ENCODE results near the gene FANCG.
A peak's percentile ranks its signal among the peaks of the same experiment; 100 is the strongest.

Gene FANCG

GRCh38 chr9:35102769-35103659 is 23.3 kb upstream of the FANCG start, which contains the start of gene STOML2:
TSS of gene STOML2 (minus strand) at chr9:35103131. CDS start at chr9:35103094, 37 bp downstream.
- peak; percentile 97 for DNase-seq

- no peak for DNase-seq
Measured at GRCh38 chr9:35102465-35102768, 22.7 kb upstream of the FANCG start.

DNA sequence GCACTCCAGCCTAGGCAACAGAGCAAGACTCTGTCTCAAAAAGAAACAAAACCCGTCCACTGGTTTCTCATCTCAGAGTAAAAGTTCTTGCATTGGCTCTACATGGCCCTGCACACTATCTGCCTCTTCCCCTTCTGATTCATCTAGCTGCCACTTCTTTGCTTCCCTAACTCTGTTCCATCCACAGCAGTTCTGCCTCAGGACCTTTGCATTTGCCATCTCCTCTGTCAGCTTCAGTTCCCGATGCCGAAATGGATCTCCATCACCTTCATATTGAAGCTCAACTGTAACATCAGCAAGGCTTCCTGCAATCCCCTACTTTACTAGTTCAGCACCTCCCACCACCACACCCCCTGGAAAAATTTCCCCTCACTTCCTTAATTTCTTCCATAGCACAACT is 17.8 kb upstream of the FANCG start:
- no peak for DNase-seq

- peak; percentile 92 for DNase-seq
Measured at GRCh38 chr9:35096035-35096849, 16.5 kb upstream of the FANCG start, which contains the start of gene PIGO. TSS of gene PIGO (minus strand) at chr9:35096591. CDS start at chr9:35095565, 1,026 bp downstream.

DNA sequence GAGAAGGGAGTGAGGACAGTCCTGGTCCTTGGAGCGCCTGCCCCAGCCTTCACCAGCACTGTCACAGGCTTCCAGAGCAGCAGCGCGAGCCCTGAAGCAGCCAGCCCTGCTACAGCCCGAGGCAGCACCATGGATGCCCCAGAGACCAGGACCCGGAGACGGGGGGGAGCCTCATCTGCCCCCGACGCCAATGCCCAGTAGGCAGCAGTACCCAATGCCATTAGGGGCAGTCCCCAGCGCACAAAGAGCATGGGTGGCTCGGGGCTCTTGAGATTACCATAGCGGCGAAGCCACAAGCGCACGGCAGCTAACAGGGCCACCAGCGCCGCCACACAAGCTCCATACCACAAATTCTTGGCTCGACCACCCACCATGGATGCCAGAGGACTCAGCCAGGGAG is 11.8 kb upstream of the FANCG start:
- DNase-seq: no peak

GRCh38 chr9:35089434-35089833 is 9.7 kb upstream of the FANCG start:
- no peak for DNase-seq

- no peak for DNase-seq
Measured at GRCh38 chr9:35085078-35085477, 5.3 kb upstream of the FANCG start.

DNA sequence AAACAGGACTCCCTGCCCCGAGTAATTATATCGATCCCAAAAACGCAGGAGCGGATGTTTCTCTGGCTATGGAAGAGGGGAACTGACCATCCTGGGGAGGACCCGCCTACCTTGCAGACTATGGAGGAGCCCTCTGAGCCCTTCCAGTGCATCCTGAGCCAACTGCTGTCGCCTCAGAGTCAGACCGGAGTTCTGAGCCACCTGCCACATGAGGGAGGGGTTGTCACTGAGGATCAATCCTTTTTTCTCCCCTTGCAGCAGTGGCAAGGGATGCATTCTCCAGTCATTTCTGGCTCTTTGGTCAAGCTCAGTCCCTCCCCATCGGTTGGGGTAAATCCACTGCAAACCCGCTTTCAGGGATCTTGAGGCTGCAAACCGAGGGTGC is 709 bp downstream of the FANCG start:
- DNase-seq: peak; percentile 25

GRCh38 chr9:35078066-35078465 is 1.7 kb downstream of the FANCG start:
- DNase-seq: no peak

- no peak for DNase-seq
Measured at GRCh38 chr9:35076848-35077247, 2.9 kb downstream of the FANCG start.

- no peak for DNase-seq
Measured at GRCh38 chr9:35075358-35075757, 4.4 kb downstream of the FANCG start.

DNA sequence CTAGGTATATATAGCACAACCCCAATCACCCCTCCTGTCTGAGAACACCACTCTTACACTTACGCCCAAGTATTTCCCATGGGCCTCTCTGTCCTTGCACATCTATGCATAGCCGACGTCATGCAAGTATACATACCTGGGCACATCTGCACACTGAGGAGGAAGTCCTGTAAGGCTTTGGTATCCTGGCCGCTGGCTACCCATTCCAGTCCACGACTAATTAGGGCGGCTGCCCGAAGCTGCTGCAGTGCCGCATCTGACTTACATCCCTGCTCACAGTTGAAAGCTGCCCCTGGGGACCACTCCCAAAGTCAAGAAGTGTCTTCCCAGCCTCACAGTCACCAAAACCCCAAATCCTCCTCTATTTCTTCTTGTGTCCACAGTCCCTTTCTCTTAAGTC is 5.0 kb downstream of the FANCG start:
- DNase-seq: no peak

DNA sequence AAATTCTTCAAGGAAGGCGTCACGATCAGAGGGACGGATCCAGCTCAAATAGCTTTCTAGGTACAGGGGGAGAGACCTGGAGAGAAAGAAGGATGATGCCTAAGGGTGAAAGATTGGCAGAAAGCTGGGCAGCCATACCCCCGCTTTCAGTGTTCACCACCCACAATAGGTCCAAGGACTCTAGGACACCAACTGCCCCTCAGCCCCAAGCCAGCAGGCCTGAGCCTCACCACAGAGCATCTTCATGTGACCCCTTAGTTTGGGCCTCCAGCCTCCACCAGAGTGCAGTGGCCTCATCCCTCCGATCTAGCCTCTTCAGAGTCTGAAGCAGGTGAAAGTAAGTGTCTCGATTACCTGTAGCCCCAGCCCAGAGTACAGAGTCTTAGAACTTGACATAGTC is 5.6 kb downstream of the FANCG start:
- no peak for DNase-seq

- DNase-seq: peak; percentile 74
Measured at GRCh38 chr9:35073279-35073612, 6.5 kb downstream of the FANCG start.

GRCh38 chr9:35072461-35073278 is 7.1 kb downstream of the FANCG start, which contains the start of gene VCP:
TSS of gene VCP (minus strand) at chr9:35072625. CDS start at chr9:35072353, 272 bp downstream.
- peak; percentile 99 for DNase-seq

DNA sequence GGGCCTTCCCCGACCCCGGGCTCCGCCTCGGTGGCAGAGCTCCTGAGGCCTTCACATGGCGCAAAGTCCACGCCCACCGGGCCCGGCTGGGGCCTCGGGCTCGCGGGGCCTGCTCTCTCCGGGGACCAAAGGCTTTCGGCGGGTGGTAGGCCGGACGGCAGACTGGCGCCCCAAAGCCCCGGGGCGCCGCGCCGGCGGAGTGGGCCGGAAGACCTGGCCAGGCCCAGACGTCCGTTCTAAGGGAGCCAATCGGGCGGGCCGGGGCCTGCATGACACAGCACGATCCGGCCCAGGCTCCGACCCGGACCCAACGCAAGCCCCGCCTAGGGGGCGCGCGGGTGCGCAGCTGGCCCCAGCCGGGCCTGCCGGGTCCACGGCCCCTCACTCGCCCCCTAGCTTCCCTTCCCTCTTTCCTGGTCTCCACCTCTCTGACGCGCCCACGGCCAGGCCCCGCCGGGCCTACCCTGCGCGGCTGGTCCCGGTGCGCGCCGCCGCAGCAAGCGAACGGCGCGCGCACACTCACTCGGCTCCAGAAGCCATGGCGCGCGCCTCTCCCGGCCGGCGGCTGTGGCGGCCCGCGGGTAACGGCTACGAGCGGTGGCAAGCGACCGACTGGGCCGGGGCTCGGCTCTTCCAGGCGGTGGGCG is 7.8 kb downstream of the FANCG start:
- peak; percentile 86 for DNase-seq

DNA sequence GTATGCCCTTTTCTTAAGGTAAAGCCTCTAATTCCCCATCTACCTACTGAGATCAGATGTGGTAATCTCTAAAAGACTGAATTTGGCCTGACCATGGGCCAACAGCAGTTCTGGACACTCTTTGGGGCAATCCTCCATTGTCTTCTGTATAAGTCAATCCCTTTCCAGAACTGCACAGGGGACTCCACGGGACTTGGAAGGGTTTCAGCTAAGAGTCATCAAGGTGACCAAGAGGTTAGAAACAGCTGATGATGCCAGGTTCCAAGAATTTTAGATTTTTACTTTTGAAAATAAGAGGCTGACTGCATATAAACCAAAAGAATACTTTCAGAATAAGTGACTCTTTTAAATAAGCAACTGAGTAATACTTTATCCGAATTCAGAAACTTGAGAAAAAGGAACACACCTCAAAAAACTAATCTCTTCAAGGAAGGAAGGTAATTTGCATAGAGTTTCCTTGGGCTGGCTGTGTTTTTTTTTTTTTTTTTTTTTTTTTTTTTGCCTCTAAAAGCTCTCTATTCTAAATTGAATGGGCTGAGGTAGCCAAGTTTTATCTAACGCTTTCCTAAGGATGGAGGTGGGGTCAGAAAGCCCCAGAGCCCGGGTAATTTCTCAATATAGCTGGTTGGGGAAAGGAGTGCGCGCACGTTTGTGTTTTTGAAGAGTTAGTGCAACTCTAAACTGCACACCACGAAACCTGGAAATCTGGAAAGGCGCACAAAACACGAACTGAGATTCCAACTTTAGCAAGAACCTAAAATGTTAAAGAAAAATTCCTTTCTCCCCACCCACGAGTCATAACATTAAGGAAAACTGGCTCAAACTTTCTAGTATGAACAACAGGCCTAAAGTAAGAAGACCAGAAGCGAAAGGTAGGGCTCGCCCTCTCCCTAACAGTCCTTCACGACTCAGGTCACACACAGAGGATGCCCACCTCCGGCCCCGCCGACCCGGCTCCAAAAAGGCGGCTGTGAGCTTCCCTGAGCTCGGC is 8.6 kb downstream of the FANCG start:
- DNase-seq: no peak

- DNase-seq: no peak
Measured at GRCh38 chr9:35069020-35069419, 10.7 kb downstream of the FANCG start.

- no peak for DNase-seq
Measured at GRCh38 chr9:35067056-35067455, 12.7 kb downstream of the FANCG start.

GRCh38 chr9:35060548-35061207 is 19.1 kb downstream of the FANCG start:
- DNase-seq: no peak

- no peak for DNase-seq
Measured at GRCh38 chr9:35059438-35059837, 20.3 kb downstream of the FANCG start.
